ENCODE measurements around the gene HMGA1.

GRCh38 chr6:34246563-34247391 is 10.1 kb downstream of the HMGA1 start:
- TF ChIP-seq CHD2 (IDR thresholded peaks at IDR 0.05; ENCODE audit: low read length, partially characterized antibody) (no peak), FOXM1 (IDR thresholded peaks at IDR 0.05; ENCODE audit: low read depth) (no peak), GABPA (IDR thresholded peaks at IDR 0.05; ENCODE audit: low read depth) (no peak), RAD21 (IDR thresholded peaks at IDR 0.05; ENCODE audit: low read length) (peak; percentile 27; the same call in 1 of the 2 replicates), TAF1 (IDR thresholded peaks at IDR 0.05; ENCODE audit: borderline replicate concordance, low read depth, low read length) (no peak)
- TF ChIP-seq, protein P1, sequence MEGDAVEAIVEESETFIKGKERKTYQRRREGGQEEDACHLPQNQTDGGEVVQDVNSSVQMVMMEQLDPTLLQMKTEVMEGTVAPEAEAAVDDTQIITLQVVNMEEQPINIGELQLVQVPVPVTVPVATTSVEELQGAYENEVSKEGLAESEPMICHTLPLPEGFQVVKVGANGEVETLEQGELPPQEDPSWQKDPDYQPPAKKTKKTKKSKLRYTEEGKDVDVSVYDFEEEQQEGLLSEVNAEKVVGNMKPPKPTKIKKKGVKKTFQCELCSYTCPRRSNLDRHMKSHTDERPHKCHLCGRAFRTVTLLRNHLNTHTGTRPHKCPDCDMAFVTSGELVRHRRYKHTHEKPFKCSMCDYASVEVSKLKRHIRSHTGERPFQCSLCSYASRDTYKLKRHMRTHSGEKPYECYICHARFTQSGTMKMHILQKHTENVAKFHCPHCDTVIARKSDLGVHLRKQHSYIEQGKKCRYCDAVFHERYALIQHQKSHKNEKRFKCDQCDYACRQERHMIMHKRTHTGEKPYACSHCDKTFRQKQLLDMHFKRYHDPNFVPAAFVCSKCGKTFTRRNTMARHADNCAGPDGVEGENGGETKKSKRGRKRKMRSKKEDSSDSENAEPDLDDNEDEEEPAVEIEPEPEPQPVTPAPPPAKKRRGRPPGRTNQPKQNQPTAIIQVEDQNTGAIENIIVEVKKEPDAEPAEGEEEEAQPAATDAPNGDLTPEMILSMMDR (IDR thresholded peaks at IDR 0.05), result peak; percentile 56
- TF ChIP-seq, protein P2, sequence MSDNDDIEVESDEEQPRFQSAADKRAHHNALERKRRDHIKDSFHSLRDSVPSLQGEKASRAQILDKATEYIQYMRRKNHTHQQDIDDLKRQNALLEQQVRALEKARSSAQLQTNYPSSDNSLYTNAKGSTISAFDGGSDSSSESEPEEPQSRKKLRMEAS (IDR thresholded peaks at IDR 0.05; ENCODE audit: low read depth), result no peak; the same call in 1 of the 2 replicates
- TF ChIP-seq, protein P3, sequence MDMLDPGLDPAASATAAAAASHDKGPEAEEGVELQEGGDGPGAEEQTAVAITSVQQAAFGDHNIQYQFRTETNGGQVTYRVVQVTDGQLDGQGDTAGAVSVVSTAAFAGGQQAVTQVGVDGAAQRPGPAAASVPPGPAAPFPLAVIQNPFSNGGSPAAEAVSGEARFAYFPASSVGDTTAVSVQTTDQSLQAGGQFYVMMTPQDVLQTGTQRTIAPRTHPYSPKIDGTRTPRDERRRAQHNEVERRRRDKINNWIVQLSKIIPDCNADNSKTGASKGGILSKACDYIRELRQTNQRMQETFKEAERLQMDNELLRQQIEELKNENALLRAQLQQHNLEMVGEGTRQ (IDR thresholded peaks at IDR 0.05; ENCODE audit: borderline replicate concordance, low read depth, low read length), result no peak
